Epithelial cell of esophagus (primary cell): Measurements from ENCODE around the gene SQSTM1.

Experiments
- DNase-seq: peaks from one replicate; pipeline ENCODE4 v3.0.0; 2010; ENCODE audit warnings: low read depth
- H3K4me3 ChIP-seq: 2 replicates; pipeline ENCODE4 v1.5.1; 2011; ENCODE audit warnings: mild to moderate bottlenecking, low read length, control low read depth
- CTCF ChIP-seq: IDR thresholded peaks from 2 replicates; pipeline ENCODE4 v1.5.1; 2011; ENCODE audit warnings: low read depth, mild to moderate bottlenecking, low read length, control low read depth, inconsistent platforms; ENCODE audit not compliant: insufficient read depth; ENCODE audit errors: missing control alignments

SQSTM1 gene

GRCh38 chr5:179798144-179798770 lies 22.4 kb upstream of the SQSTM1 start:
- no peak for TF ChIP-seq CTCF
- no peak overlapping the region for H3K4me3 ChIP-seq
- DNase-seq, result no peak

GRCh38 chr5:179798771-179799643 lies 21.7 kb upstream of the SQSTM1 start:
- H3K4me3 ChIP-seq, result no peak overlapping the region
- no peak for TF ChIP-seq CTCF

GRCh38 chr5:179799644-179799973 lies 21.1 kb upstream of the SQSTM1 start:
- no peak for TF ChIP-seq CTCF
- no peak for DNase-seq
- H3K4me3 ChIP-seq, result no peak overlapping the region

More at GRCh38 chr5:179798771-179799643, 21.7 kb upstream of the SQSTM1 start:
- DNase-seq, result no peak

GRCh38 chr5:179800071-179800695 lies 20.5 kb upstream of the SQSTM1 start:
- H3K4me3 ChIP-seq, result no peak overlapping the region
- no peak for DNase-seq
- no peak for TF ChIP-seq CTCF

DNA sequence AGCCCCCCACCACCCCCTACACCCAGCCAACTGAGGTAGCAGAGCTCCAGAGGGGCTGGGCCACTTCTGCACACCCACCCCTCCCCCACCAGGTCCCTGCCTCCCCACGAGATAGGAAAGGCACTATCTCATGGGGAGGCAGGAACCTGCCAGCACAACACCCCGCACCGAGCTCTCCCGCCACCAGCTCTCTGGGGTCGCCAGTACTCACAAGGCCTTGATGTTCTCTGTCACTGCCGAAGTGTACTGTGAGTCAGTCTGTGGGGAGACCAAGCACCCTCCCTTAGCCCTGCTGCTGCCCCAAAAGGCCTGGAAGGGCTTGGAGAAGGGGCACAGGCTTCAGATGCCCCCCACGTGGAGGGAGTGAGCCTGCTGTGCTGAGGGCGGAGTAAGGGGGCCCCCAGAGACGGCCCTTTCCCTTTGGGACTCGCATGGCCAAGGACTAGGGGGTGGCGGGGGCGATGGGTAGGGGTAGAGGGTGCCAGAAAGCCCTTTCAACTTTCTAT lies 20.0 kb upstream of the SQSTM1 start:
- DNase-seq, result no peak
- no peak for TF ChIP-seq CTCF
- no peak overlapping the region for H3K4me3 ChIP-seq

- DNase-seq, result peak; percentile 73
- H3K4me3 ChIP-seq, result no peak overlapping the region
- TF ChIP-seq CTCF, result peak; percentile 75
These were observed 19.1 kb upstream of the SQSTM1 start for GRCh38 chr5:179801304-179802206.
